Measurements from ENCODE around the gene MT1X.

MT1X gene

GRCh38 chr16:56635441-56635967, 46.8 kb upstream of the MT1X start:
- peaks cover 4% of the 10 kb centered on the region for H3K4me1 ChIP-seq (ENCODE audit: low read length)
- H3K4me2 ChIP-seq (ENCODE audit: low read length) = no peak overlapping the region
- no peaks in the 10 kb centered on the region for H3K36me3 ChIP-seq (replicated peaks; ENCODE audit: low read depth, low read length)
- H3K27ac ChIP-seq (ENCODE audit: low read length) = no peak overlapping the region
- H2AFZ ChIP-seq (ENCODE audit: low read depth, low read length) = no peak overlapping the region
- no peak overlapping the region for H3K9ac ChIP-seq (ENCODE audit: low read length)
- no peak overlapping the region for H3K4me3 ChIP-seq (ENCODE audit: low read length)
- no peaks in the 10 kb centered on the region for H3K9me3 ChIP-seq (ENCODE audit: insufficient read depth, low read length)
- no peak for TF ChIP-seq CTCF (IDR thresholded peaks at IDR 0.05; ENCODE audit: low read depth, low read length)
- TF ChIP-seq EZH2phosphoT487 (IDR thresholded peaks at IDR 0.05; ENCODE audit: low read depth) = no peak
- no peaks in the 10 kb centered on the region for H4K20me1 ChIP-seq (ENCODE audit: insufficient read depth, low read length)
- H3K27me3 ChIP-seq (ENCODE audit: low read depth, low read length) = peaks cover 39% of the 10 kb centered on the region
- H3K79me2 ChIP-seq (ENCODE audit: low read length) = no peaks in the 10 kb centered on the region

- Histone ChIP-seq H3K36me3 (replicated peaks; ENCODE audit: low read depth, low read length) (no peaks in the 10 kb centered on the region), H4K20me1 (ENCODE audit: insufficient read depth, low read length) (no peaks in the 10 kb centered on the region), H3K4me1 (ENCODE audit: low read length) (no peaks in the 10 kb centered on the region), H3K79me2 (ENCODE audit: low read length) (no peaks in the 10 kb centered on the region), H3K9ac (ENCODE audit: low read length) (no peak overlapping the region), H3K27me3 (ENCODE audit: low read depth, low read length) (peaks cover 39% of the 10 kb centered on the region), H3K4me3 (ENCODE audit: low read length) (no peak overlapping the region), H3K4me2 (ENCODE audit: low read length) (no peak overlapping the region), H2AFZ (ENCODE audit: low read depth, low read length) (no peak overlapping the region), H3K9me3 (ENCODE audit: insufficient read depth, low read length) (no peaks in the 10 kb centered on the region), H3K27ac (ENCODE audit: low read length) (no peak overlapping the region)
- TF ChIP-seq EZH2phosphoT487 (IDR thresholded peaks at IDR 0.05; ENCODE audit: low read depth) = no peak
- TF ChIP-seq CTCF (IDR thresholded peaks at IDR 0.05; ENCODE audit: low read depth, low read length) = no peak
These were observed 45.5 kb upstream of the MT1X start for GRCh38 chr16:56636616-56637413.

GRCh38 chr16:56637814-56638750, 44.2 kb upstream of the MT1X start, which contains the start of gene MT1A:
Gene MT1A (plus strand): TSS chr16:56638666. CDS start chr16:56638739, 73 bp downstream.
- H2AFZ ChIP-seq (ENCODE audit: low read depth, low read length) = no peak within 1 kb of the TSS
- no peaks in the 10 kb centered on the region for H3K9me3 ChIP-seq (ENCODE audit: insufficient read depth, low read length)
- H3K79me2 ChIP-seq (ENCODE audit: low read length) = no peaks in the 10 kb centered on the region
- peaks cover 45% of the 10 kb centered on the region for H3K27me3 ChIP-seq (ENCODE audit: low read depth, low read length)
- no peak within 1 kb of the TSS for H3K4me3 ChIP-seq (ENCODE audit: low read length)
- TF ChIP-seq EZH2phosphoT487 (IDR thresholded peaks at IDR 0.05; ENCODE audit: low read depth) (no peak), CTCF (IDR thresholded peaks at IDR 0.05; ENCODE audit: low read depth, low read length) (no peak)
- peaks cover 6% of the 10 kb centered on the region for H3K4me1 ChIP-seq (ENCODE audit: low read length)
- H4K20me1 ChIP-seq (ENCODE audit: insufficient read depth, low read length) = no peaks in the 10 kb centered on the region
- no peak within 1 kb of the TSS for H3K4me2 ChIP-seq (ENCODE audit: low read length)
- no peak within 1 kb of the TSS for H3K9ac ChIP-seq (ENCODE audit: low read length)
- no peak within 1 kb of the TSS for H3K27ac ChIP-seq (ENCODE audit: low read length)
- no peaks in the 10 kb centered on the region for H3K36me3 ChIP-seq (replicated peaks; ENCODE audit: low read depth, low read length)

- Histone ChIP-seq H3K9me3 (ENCODE audit: insufficient read depth, low read length) (no peaks in the 10 kb centered on the region), H3K4me3 (ENCODE audit: low read length) (no peak overlapping the region), H3K36me3 (replicated peaks; ENCODE audit: low read depth, low read length) (no peaks in the 10 kb centered on the region), H2AFZ (ENCODE audit: low read depth, low read length) (no peak overlapping the region), H3K27ac (ENCODE audit: low read length) (no peak overlapping the region), H4K20me1 (ENCODE audit: insufficient read depth, low read length) (no peaks in the 10 kb centered on the region), H3K4me1 (ENCODE audit: low read length) (peaks cover 11% of the 10 kb centered on the region), H3K9ac (ENCODE audit: low read length) (no peak overlapping the region), H3K4me2 (ENCODE audit: low read length) (no peak overlapping the region), H3K79me2 (ENCODE audit: low read length) (no peaks in the 10 kb centered on the region), H3K27me3 (ENCODE audit: low read depth, low read length) (peaks cover 38% of the 10 kb centered on the region)
- TF ChIP-seq CTCF (IDR thresholded peaks at IDR 0.05; ENCODE audit: low read depth, low read length) (no peak), EZH2phosphoT487 (IDR thresholded peaks at IDR 0.05; ENCODE audit: low read depth) (no peak)
These were observed 43.2 kb upstream of the MT1X start for GRCh38 chr16:56639045-56639444.
